ENCODE results near the gene ANXA3.
"Not testable (repeated sequence)": the region's sequence is repeated elsewhere in the genome, so short reads cannot be mapped to it uniquely, and the experiment has no call there.

ANXA3 gene

GRCh38 chr4:78571804-78572203 is 20.2 kb downstream of the ANXA3 start:
- DNase-seq (ENCODE audit: low spot score) = no peak

GRCh38 chr4:78578674-78579425 is 27.3 kb downstream of the ANXA3 start:
- no peak for DNase-seq (ENCODE audit: low spot score)

GRCh38 chr4:78581618-78582017 is 30.0 kb downstream of the ANXA3 start:
- DNase-seq (ENCODE audit: low spot score) = no peak

GRCh38 chr4:78584863-78585547 is 33.4 kb downstream of the ANXA3 start:
- DNase-seq (ENCODE audit: low spot score) = no peak

GRCh38 chr4:78585633-78586032 is 34.1 kb downstream of the ANXA3 start:
- no peak for DNase-seq (ENCODE audit: low spot score)

GRCh38 chr4:78588894-78589545 is 37.5 kb downstream of the ANXA3 start:
- DNase-seq (ENCODE audit: low spot score) = no peak

GRCh38 chr4:78591404-78591803 is 39.8 kb downstream of the ANXA3 start:
- no peak for DNase-seq (ENCODE audit: low spot score)

- DNase-seq (ENCODE audit: low spot score) = no peak
Measured at GRCh38 chr4:78592088-78592783, 40.7 kb downstream of the ANXA3 start.

GRCh38 chr4:78596111-78596742 is 44.7 kb downstream of the ANXA3 start:
- DNase-seq (ENCODE audit: low spot score) = no peak

- DNase-seq (ENCODE audit: low spot score) = not testable (repeated sequence)
Measured at GRCh38 chr4:78598431-78598830, 46.9 kb downstream of the ANXA3 start.

GRCh38 chr4:78599147-78599546 is 47.6 kb downstream of the ANXA3 start:
- no peak for DNase-seq (ENCODE audit: low spot score)

- DNase-seq (ENCODE audit: low spot score) = no peak
Measured at GRCh38 chr4:78599931-78600375, 48.4 kb downstream of the ANXA3 start.

GRCh38 chr4:78601013-78601412 is 49.4 kb downstream of the ANXA3 start:
- no peak for DNase-seq (ENCODE audit: low spot score)

GRCh38 chr4:78602334-78602733 is 50.8 kb downstream of the ANXA3 start:
- no peak for DNase-seq (ENCODE audit: low spot score)

- DNase-seq (ENCODE audit: low spot score) = no peak
Measured at GRCh38 chr4:78603384-78603783, 51.8 kb downstream of the ANXA3 start.

GRCh38 chr4:78604988-78605387 is 53.4 kb downstream of the ANXA3 start:
- no peak for DNase-seq (ENCODE audit: low spot score)

- DNase-seq (ENCODE audit: low spot score) = no peak
Measured at GRCh38 chr4:78606035-78606434, 54.5 kb downstream of the ANXA3 start.

GRCh38 chr4:78606530-78607095 is 55.0 kb downstream of the ANXA3 start:
- DNase-seq (ENCODE audit: low spot score) = no peak

- DNase-seq (ENCODE audit: low spot score) = no peak
Measured at GRCh38 chr4:78608684-78609083, 57.1 kb downstream of the ANXA3 start.

- no peak for DNase-seq (ENCODE audit: low spot score)
Measured at GRCh38 chr4:78609580-78609979, 58.0 kb downstream of the ANXA3 start.

GRCh38 chr4:78610546-78611214 is 59.1 kb downstream of the ANXA3 start:
- no peak for DNase-seq (ENCODE audit: low spot score)

Measured in SK-N-DZ (cell line).